HEK293T (cell line): ENCODE results near the gene AP1AR.

Source experiments
- ARNT ChIP-seq: fragments of 450-650 bp; IDR thresholded peaks from 2 replicates; pipeline ENCODE4 v1.6.1; 2017; ENCODE audit warnings: mild to moderate bottlenecking
- ELF4 ChIP-seq: fragments of 450-650 bp; IDR thresholded peaks from 2 replicates; pipeline ENCODE4 v1.6.1; 2017; ENCODE audit warnings: antibody characterized with exemption
- FOXA1 ChIP-seq: fragments of 450-650 bp; IDR thresholded peaks from 2 replicates; pipeline ENCODE4 v1.6.1; 2016; ENCODE audit warnings: mild to moderate bottlenecking
- FOXK2 ChIP-seq: fragments of 450-650 bp; IDR thresholded peaks from 2 replicates; pipeline ENCODE4 v1.6.1; 2016; ENCODE audit warnings: mild to moderate bottlenecking
- FOXM1 ChIP-seq: fragments of 450-650 bp; IDR thresholded peaks from 2 replicates; pipeline ENCODE4 v1.6.1; 2017; ENCODE audit warnings: mild to moderate bottlenecking, borderline replicate concordance
- HDGF ChIP-seq: fragments of 450-650 bp; IDR thresholded peaks from 2 replicates; pipeline ENCODE4 v1.6.1; 2017; ENCODE audit warnings: antibody characterized with exemption, borderline replicate concordance
- L3MBTL2 ChIP-seq: fragments of 450-650 bp; conservative IDR thresholded peaks from 2 replicates; pipeline ENCODE4 v1.6.1; 2016; ENCODE audit warnings: mild to moderate bottlenecking
- LEF1 ChIP-seq: fragments of 450-650 bp; IDR thresholded peaks from 2 replicates; pipeline ENCODE4 v1.6.1; 2017; ENCODE audit warnings: mild to moderate bottlenecking, borderline replicate concordance
- NFRKB ChIP-seq: fragments of 450-650 bp; IDR thresholded peaks from 2 replicates; pipeline ENCODE4 v1.6.1; 2016; ENCODE audit warnings: mild to moderate bottlenecking, moderate library complexity
- PKNOX1 ChIP-seq: fragments of 450-650 bp; IDR thresholded peaks from 2 replicates; pipeline ENCODE4 v1.6.1; 2016
- SP1 ChIP-seq: fragments of 450-650 bp; IDR thresholded peaks from 2 replicates; pipeline ENCODE4 v1.6.1; 2017
- SUZ12 ChIP-seq: fragments of 450-650 bp; IDR thresholded peaks from 2 replicates; pipeline ENCODE4 v1.6.1; 2016; ENCODE audit warnings: mild to moderate bottlenecking
- TARDBP ChIP-seq: fragments of 450-650 bp; IDR thresholded peaks from 2 replicates; pipeline ENCODE4 v1.6.1; 2016

GRCh38 chr4:112219826-112220366 lies 11.7 kb upstream of the AP1AR start:
- TF ChIP-seq FOXK2 (no peak), HDGF (no peak), LEF1 (no peak), ARNT (no peak), FOXM1 (no peak), SP1 (no peak), NFRKB (no peak), TARDBP (no peak), FOXA1 (no peak), SUZ12 (no peak), ELF4 (no peak), PKNOX1 (no peak), L3MBTL2 (no peak)
